Measurements from ENCODE around the gene SAG. TPM values are rescaled to one million over a fixed set of nuclear protein-coding genes. Genes with fewer than 3 reads are reported as not detected.
A peak's percentile ranks its signal among the peaks of the same experiment; 100 is the strongest.

The SAG gene
- total and polyA plus RNA-seq, 2 of the 13 experiments (the other 11 are each of a cell fraction or from before 2014, with no cell fraction given) = not detected

DNA sequence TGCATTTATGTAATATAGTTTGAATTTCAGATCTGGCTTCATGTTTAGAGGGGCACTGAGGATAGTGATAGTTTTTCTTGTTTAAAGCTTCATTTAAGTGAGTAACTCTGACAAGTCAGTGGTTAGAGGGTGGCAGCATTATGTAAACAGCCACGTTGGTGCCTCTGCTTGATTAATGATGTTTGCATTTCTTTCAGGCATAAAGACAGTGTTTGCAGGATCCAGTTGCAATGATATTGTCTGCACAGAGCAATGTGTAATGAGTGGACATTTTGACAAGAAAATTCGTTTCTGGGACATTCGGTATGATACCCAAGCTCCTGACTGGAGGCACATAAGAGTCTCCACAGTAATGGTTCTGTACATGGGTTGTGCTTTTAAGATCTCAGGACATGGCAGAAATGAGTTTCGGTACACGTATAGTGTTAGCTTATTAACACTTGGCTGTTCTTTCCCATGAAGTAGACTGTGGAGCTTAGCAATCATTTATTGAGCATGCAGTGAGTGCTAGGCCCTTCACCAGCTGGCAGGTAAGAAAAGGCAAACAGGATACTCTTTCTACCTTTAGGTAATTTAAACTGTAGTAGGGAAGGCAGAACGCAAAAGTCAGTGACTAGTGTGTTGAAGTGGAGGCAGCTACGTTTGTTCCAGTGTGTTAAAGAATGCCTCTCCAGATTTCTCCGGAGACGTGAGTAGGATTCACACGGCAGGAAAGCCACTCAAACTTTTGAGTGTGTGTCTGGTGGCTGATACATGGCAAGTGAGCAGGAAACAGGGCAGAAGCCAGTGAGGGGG lies 17.4 kb upstream of the SAG start:
- Histone ChIP-seq H3K9ac (ENCODE audit: insufficient read depth, low read depth, low read length) (no peak overlapping the region), H3K4me1 (ENCODE audit: insufficient read depth, low read length) (no peaks in the 10 kb centered on the region), H4K20me1 (ENCODE audit: insufficient read depth, low read length) (0 out of 2 replicates have a peak, but pooled peaks cover 3% of the 10 kb centered on the region), H3K4me3 (replicated peaks in 1 of 3; ENCODE audit: insufficient read depth in 1 of 3, low read depth in 2 of 3, low read length in 3 of 3) (no peak overlapping the region), H3K79me2 (ENCODE audit: insufficient read depth, low read length) (no peaks in the 10 kb centered on the region), H3K27ac (ENCODE audit: extremely low read length, insufficient read depth, low read length) (no peak overlapping the region), H3K4me2 (ENCODE audit: low read depth, low read length) (no peak overlapping the region), H3K9me3 (ENCODE audit: low read length) (no peaks in the 10 kb centered on the region), H3K27me3 (ENCODE audit: control insufficient read depth in 1 of 2, insufficient read depth in 2 of 2, low read length in 2 of 2) (no peaks in the 10 kb centered on the region), H3K36me3 (replicated peaks in 1 of 2; ENCODE audit: control insufficient read depth in 1 of 2, insufficient read depth in 2 of 2, low read length in 2 of 2) (peaks cover 63 to 94% of the 10 kb centered on the region in 2 experiments), H2AFZ (ENCODE audit: low read length) (no peak overlapping the region)
- ATAC-seq (no peak), DNase-seq (ENCODE audit: low spot score) (no peak), FAIRE-seq (no peak)
- intact Hi-C loops (cut with micrococcal nuclease; ENCODE audit: unreplicated experiment) (no loop called here), in situ Hi-C loops (cut with HindIII; ENCODE audit: extremely low pct_ligation_motif_present, low pct_unique_long_range_greater_than_20kb) (no loop called here)
- POLR2A ChIA-PET = no interaction called here
- TF ChIP-seq SALL2 (CRISPR knock-in tag; IDR thresholded peaks at IDR 0.05) (no peak), ZNF75D (CRISPR knock-in tag; IDR thresholded peaks at IDR 0.05; ENCODE audit: borderline replicate concordance) (no peak), ZNF782 (CRISPR knock-in tag; IDR thresholded peaks at IDR 0.05; ENCODE audit: borderline replicate concordance) (no peak)
- TF ChIP-seq, protein P1, sequence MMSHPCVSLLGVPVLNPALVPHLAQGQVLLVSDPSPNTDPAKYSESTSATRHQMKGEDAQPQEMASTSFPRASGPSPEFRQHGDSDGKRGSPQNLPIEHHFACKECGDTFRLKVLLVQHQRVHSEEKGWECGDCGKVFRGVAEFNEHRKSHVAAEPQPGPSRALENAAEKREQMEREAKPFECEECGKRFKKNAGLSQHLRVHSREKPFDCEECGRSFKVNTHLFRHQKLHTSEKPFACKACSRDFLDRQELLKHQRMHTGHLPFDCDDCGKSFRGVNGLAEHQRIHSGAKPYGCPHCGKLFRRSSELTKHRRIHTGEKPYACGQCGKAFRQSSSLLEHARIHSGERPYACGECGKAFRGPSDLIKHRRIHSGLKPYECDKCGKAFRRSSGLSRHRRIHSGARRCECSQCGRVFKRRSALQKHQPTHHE (CRISPR knock-in tag; IDR thresholded peaks at IDR 0.05; ENCODE audit: borderline replicate concordance) = no peak
- BruUV-seq (replicated peaks) = no TSS peak
- CTCF ChIA-PET (ENCODE audit: low intra/inter-chr PET ratio, low total read pairs) = no interaction called here
- WGBS (ENCODE audit: low lambda C conversion rate) = 95% methylated on average over 10 of the region's 10 CpGs

DNA sequence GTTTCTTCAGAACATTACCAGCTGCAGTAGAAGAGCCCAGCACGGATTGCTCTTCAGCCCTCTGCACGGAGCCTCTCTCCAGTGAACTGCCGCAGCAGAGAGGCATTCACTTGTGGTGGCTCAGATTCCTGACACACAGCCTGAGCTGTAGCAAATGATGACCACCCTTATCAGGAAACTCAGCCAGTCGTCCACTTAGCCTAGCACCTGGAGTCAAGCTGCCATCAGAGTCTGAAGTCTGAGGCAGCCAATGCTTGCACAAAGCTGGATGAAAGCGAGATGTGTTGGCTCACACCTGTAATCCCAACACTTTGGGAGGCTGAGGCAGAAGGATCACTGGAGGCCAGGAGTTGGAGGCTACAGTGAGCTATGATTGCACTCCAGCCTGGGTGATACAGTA lies 11.7 kb upstream of the SAG start:
- WGBS (ENCODE audit: low lambda C conversion rate) = 96% methylated on average over 5 of the region's 5 CpGs
- no peak for ATAC-seq
- no peaks in the 10 kb centered on the region for H4K20me1 ChIP-seq (ENCODE audit: insufficient read depth, low read length)
- no peak overlapping the region for H3K9ac ChIP-seq (ENCODE audit: insufficient read depth, low read depth, low read length)
- POLR2A ChIA-PET = no interaction called here
- H3K4me2 ChIP-seq (ENCODE audit: low read depth, low read length) = no peak overlapping the region
- no peak overlapping the region for H2AFZ ChIP-seq (ENCODE audit: low read length)
- peaks cover 36 to 55% of the 10 kb centered on the region in 2 experiments for H3K36me3 ChIP-seq (replicated peaks in 1 of 2; ENCODE audit: control insufficient read depth in 1 of 2, insufficient read depth in 2 of 2, low read length in 2 of 2)
- FAIRE-seq = no peak
- CTCF ChIA-PET (ENCODE audit: low intra/inter-chr PET ratio, low total read pairs) = no interaction called here
- H3K27ac ChIP-seq (ENCODE audit: extremely low read length, insufficient read depth, low read length) = no peak overlapping the region
- intact Hi-C loops (cut with micrococcal nuclease; ENCODE audit: unreplicated experiment) = no loop called here
- H3K79me2 ChIP-seq (ENCODE audit: insufficient read depth, low read length) = no peaks in the 10 kb centered on the region
- H3K4me1 ChIP-seq (ENCODE audit: insufficient read depth, low read length) = no peaks in the 10 kb centered on the region
- no peaks in the 10 kb centered on the region for H3K9me3 ChIP-seq (ENCODE audit: low read length)
- in situ Hi-C loops (cut with HindIII; ENCODE audit: extremely low pct_ligation_motif_present, low pct_unique_long_range_greater_than_20kb) = no loop called here
- H3K4me3 ChIP-seq (replicated peaks in 1 of 3; ENCODE audit: insufficient read depth in 1 of 3, low read depth in 2 of 3, low read length in 3 of 3) = no peak overlapping the region
- DNase-seq (ENCODE audit: low spot score) = no peak
- BruUV-seq (replicated peaks) = no TSS peak
- H3K27me3 ChIP-seq (ENCODE audit: control insufficient read depth in 1 of 2, insufficient read depth in 2 of 2, low read length in 2 of 2) = no peaks in the 10 kb centered on the region
- TF ChIP-seq ZNF430 (CRISPR knock-in tag; IDR thresholded peaks at IDR 0.05) (no peak), ZBTB44 (CRISPR knock-in tag; IDR thresholded peaks at IDR 0.05) (no peak), ZNF770 (CRISPR knock-in tag; IDR thresholded peaks at IDR 0.05) (peak; percentile 82), TRAFD1 (CRISPR knock-in tag; IDR thresholded peaks at IDR 0.05; ENCODE audit: borderline replicate concordance) (no peak), KDM1A (CRISPR knock-in tag; IDR thresholded peaks at IDR 0.05) (no peak)
